Effector memory CD4-positive, alpha-beta T cell (primary cell): ENCODE data around the gene XYLT2.
"Not testable (repeated sequence)": the region's sequence is repeated elsewhere in the genome, so short reads cannot be mapped to it uniquely, and the experiment has no call there.

Source experiments
- DNase-seq, 3 donors: peaks; one replicate each; pipeline ENCODE4 v3.0.0-alpha.2; 2020
- H3K27ac ChIP-seq: 2 replicates; pipeline ENCODE4 v1.7.0; 2013; ENCODE audit warnings: mild to moderate bottlenecking, low read length, moderate library complexity; ENCODE audit not compliant: insufficient read depth, poor library complexity, severe bottlenecking
- H3K27me3 ChIP-seq: replicated peaks from 2 replicates; pipeline ENCODE4 v1.7.0; 2013; ENCODE audit warnings: mild to moderate bottlenecking, low read length; ENCODE audit not compliant: insufficient read depth, control insufficient read depth, poor library complexity, severe bottlenecking
- H3K36me3 ChIP-seq: 2 replicates; pipeline ENCODE4 v1.7.0; 2013; ENCODE audit warnings: mild to moderate bottlenecking, low read length, moderate library complexity; ENCODE audit not compliant: control insufficient read depth, insufficient read depth
- H3K4me1 ChIP-seq: 2 replicates; pipeline ENCODE4 v1.7.0; 2013; ENCODE audit warnings: low read length, mild to moderate bottlenecking; ENCODE audit not compliant: control insufficient read depth, insufficient read depth, poor library complexity, severe bottlenecking
- H3K4me3 ChIP-seq: 2 replicates; pipeline ENCODE4 v1.7.0; 2013; ENCODE audit warnings: low read length, low read depth, mild to moderate bottlenecking; ENCODE audit not compliant: insufficient read depth, poor library complexity, severe bottlenecking
- H3K9me3 ChIP-seq: 2 replicates; pipeline ENCODE4 v1.7.0; 2013; ENCODE audit warnings: mild to moderate bottlenecking, low read length, moderate library complexity; ENCODE audit not compliant: control insufficient read depth

The XYLT2 gene

GRCh38 chr17:50405351-50405750 is 59.4 kb downstream of the XYLT2 start:
- not testable (repeated sequence) for H3K4me1 ChIP-seq, H3K36me3 ChIP-seq, H3K4me3 ChIP-seq, H3K9me3 ChIP-seq, H3K27me3 ChIP-seq, DNase-seq, H3K27ac ChIP-seq

DNA sequence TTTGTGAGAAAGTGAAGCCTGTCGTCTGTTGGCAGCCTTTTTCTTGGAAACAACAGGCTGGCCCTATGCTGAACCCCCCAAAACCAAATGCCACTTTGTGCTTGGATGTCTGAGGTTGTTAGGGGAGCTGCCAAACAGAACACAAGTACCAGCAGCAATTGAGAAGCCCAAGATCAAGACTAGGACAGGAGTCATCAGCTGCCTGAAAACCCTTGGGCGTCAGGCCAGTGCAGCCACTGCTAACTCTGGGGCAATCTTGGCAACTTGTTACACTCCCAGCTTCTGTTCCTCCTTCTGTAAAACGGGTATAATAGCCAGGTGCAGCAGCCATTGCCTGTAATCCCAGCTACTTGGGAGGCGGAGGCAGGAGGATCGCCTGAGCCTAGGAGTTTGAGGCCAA is 60.7 kb downstream of the XYLT2 start:
- Histone ChIP-seq H3K36me3 (no peaks in the 10 kb centered on the region), H3K27me3 (peaks cover 2% of the 10 kb centered on the region), H3K4me1 (no peaks in the 10 kb centered on the region), H3K27ac (no peak overlapping the region), H3K4me3 (no peak overlapping the region), H3K9me3 (no peaks in the 10 kb centered on the region)
- DNase-seq: no peak

- no peaks in the 10 kb centered on the region for H3K36me3 ChIP-seq
- no peak for DNase-seq
- no peaks in the 10 kb centered on the region for H3K9me3 ChIP-seq
- H3K27ac ChIP-seq: no peak overlapping the region
- peaks cover 2% of the 10 kb centered on the region for H3K27me3 ChIP-seq
- H3K4me3 ChIP-seq: no peak overlapping the region
- no peaks in the 10 kb centered on the region for H3K4me1 ChIP-seq
Measured at GRCh38 chr17:50407921-50408320, 62.0 kb downstream of the XYLT2 start.
